NCI-H2227 treated with DMSO at 0.1 percent for 48 hours (cell line): Measurements from ENCODE around the gene BMERB1.
"Not testable (repeated sequence)": the region's sequence is repeated elsewhere in the genome, so short reads cannot be mapped to it uniquely, and the experiment has no call there.

Experiments
- DNase-seq: peaks from one replicate; lab custom pipeline; 2025; lab: John Stamatoyannopoulos, UW

BMERB1 gene

DNA sequence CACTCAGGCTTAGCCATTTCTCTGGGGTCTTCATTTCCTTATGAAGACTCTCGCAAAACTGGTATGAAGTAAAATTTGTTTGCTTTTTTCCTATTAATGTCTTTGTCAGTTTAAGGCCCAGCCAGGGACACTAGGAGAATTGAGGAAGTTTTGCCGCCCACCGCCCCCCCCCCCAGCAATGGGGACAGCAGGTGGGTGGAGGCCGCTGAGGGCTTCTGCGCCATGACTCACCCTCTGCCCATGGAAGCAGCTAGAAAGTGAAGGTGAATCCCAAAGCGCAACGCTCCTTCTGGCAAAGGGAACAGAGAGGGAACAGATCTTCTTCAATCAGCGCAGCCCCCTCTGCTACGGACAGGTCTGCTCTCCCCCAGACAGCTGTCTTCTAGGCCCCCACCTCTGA is 158.8 kb downstream of the BMERB1 start:
- no peak for DNase-seq

DNA sequence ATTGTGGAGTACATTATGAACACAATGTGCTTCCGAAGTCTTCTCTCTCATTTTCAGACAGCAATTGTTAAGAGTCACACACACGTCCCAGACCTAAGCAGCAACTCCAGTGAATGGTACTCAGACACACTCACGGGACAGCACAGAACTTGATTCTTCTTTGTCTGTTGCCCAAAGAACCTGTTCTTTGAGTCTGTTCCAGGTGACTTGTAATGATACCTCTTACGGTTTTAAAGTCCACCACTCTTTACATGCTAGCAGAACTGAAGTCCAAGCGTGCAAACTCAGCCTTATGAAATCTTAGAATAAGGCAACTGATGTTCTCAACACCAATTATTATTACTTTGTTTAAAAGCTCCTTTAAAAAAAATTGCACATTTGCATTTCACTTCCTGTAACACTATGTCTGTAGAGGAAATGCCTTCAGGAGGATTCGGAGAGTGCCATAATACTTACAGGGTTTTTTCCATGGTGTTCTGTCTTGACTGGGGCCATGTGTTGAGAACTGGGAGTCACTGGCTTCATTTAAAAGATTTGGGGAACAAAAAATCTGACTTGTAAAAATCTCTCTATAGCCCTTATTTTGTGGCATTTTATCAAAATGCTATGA is 160.4 kb downstream of the BMERB1 start:
- DNase-seq: no peak

DNA sequence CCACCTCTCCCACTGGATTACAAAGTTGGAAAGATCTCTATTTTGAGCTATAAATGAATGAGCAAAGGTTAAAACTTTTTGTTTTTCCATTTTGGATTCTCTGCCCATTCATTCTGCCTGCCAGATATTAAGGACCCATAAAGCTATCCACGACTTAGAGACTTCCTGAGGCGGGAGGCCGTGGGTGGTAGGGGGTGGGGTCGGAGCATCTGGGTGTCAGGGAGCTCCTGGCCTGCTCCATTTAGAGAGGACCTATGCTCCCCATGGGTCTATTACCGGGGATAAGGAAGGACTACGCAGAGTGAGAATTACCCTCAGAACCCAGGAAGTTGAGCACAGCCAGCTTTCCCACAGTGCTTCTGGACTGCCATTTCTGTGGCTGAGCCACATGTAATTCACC is 162.7 kb downstream of the BMERB1 start:
- no peak for DNase-seq

- no peak for DNase-seq
Observed at GRCh38 chr16:15597822-15598647, 163.6 kb downstream of the BMERB1 start.

- no peak for DNase-seq
Observed at GRCh38 chr16:15598648-15599190, 164.3 kb downstream of the BMERB1 start.

- DNase-seq: no peak
Observed at GRCh38 chr16:15599303-15600070, 165.1 kb downstream of the BMERB1 start.

- no peak for DNase-seq
Observed at GRCh38 chr16:15601212-15601879, 167.0 kb downstream of the BMERB1 start.

DNA sequence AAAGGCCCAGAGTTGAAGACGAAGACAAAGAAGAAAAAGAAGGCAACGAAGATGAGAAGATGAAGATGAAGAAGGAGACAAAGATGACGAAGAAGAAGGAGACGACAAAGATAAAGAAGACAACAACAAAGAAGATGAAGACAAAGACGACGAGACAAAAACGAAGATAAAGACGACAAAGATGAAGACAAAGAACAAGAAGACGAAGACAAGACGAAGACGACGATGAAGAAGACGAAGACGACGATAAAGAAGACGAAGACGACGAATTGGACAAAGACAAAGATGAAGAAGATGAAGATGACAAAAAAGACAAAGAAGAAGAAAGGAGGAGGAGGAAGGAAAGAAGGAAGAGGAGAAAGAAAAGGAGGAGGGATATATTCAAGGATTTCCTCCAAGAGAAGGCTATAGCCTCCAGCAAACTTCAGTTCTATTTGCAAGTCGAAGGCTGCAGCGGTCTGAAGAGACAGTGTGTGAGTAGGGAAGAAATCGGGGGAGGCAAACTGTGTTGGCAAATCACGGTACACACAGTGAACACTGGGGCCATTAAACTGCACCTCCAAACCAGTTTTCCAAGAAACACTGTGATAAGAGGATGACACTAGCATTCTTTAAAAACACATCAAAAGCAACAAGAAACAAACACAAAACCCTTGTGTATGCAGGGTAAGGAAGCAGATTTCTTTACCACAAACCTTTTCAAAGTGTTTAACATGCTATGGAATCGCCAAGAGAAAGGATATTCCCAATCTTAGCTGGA is 168.1 kb downstream of the BMERB1 start:
- DNase-seq: no peak

GRCh38 chr16:15604460-15605440 is 170.4 kb downstream of the BMERB1 start:
- DNase-seq: peak; percentile 17

GRCh38 chr16:15605839-15606517 is 171.6 kb downstream of the BMERB1 start:
- peak; percentile 81 for DNase-seq

DNA sequence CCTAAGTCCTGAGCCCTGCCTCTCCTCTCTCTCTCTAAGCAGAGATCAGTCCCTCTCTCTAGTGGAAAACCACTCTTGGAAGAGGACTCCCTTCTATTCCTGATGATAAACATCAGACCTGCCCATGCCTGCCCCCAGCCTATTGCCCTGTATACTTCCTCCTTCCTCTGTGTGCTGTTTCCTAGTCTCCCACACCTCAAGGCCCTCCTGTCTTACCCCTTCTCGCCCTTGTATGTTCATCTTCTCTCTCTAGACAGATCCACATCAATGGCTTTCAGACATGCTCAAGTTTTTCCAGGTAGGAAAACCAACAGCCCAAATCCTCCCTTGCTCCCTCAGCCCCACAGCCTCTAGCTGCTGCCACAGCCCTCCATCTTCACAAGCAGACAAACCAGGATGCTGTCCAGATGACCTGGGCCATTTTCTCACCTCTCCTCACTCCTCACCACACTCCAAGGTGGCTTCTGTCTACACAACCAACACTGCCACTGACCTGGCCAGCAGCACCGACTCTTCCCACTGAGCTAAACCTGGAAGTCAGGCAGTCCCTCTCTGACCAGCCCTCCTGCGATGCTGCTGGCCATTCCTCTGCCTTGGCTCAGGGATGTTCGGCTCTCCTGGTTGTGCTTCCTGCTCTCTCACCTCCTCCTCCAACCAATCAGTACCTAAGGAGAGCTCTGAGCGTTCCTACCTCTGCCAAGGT is 172.3 kb downstream of the BMERB1 start:
- DNase-seq: no peak

DNA sequence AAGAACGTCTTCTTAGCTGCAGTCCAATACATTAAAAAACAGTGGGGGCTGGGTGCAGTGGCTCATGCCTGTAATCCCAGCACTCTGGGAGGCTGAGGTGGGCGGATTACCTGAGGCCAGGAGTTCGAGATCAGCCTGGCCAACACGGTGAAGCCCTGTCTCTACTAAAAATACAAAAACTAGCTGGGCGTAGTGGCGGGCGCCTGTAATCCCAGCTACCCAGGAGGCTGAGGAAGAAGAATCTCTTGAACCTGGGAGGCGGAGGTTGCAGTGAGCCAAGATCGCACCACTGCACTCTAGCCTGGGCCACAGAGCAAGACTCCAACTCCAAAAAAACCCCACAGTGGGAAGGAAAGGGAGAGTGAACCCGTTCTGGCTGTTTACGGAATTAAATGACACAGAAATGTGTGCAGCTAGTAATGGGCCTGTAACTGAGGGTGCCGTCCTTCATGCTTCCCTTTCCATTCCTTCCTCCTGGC is 172.9 kb downstream of the BMERB1 start:
- not testable (repeated sequence) for DNase-seq

- DNase-seq: no peak
Observed at GRCh38 chr16:15607700-15608396, 173.5 kb downstream of the BMERB1 start.

- no peak for DNase-seq
Observed at GRCh38 chr16:15608398-15609285, 174.3 kb downstream of the BMERB1 start.

GRCh38 chr16:15609286-15609649 is 174.9 kb downstream of the BMERB1 start:
- no peak for DNase-seq

DNA sequence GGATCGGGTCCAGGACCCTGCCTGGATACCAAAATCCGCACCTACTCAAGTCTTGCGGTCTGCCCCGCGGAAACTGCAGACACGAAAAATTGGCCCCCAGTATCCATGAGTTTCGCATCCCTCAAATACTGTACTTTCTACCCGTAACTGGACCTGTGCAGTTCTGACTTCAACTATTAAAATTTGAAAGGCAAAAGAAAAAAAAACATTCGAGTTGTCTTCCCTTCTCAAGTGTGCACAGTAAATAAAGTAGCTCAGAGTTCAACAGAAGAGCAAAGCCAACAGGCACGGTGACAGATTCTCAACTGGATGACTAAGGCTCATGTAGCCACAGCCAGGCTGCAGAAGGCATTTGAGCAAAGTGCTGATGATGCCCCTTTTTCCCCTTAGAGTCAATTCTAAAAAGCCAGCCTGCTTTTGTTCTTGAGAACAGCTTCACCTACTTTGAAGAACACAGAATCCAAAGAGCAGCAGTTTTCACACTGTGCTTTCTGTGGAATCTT is 176.0 kb downstream of the BMERB1 start:
- DNase-seq: no peak

GRCh38 chr16:15611610-15612009 is 177.2 kb downstream of the BMERB1 start:
- DNase-seq: no peak
